ENCODE results near the gene CNDP2.

GRCh38 chr18:74454279-74454751 is 41.8 kb upstream of the CNDP2 start:
- no peak for TF ChIP-seq CTCF (IDR thresholded peaks at IDR 0.05 in 4 of 5, conservative IDR thresholded peaks at IDR 0.05 in 1 of 5)
- no peak for TF ChIP-seq POLR2A (IDR thresholded peaks at IDR 0.05)
